ENCODE measurements around the gene GIT2.
"Not testable (repeated sequence)": the region's sequence is repeated elsewhere in the genome, so short reads cannot be mapped to it uniquely, and the experiment has no call there.

GIT2 gene

DNA sequence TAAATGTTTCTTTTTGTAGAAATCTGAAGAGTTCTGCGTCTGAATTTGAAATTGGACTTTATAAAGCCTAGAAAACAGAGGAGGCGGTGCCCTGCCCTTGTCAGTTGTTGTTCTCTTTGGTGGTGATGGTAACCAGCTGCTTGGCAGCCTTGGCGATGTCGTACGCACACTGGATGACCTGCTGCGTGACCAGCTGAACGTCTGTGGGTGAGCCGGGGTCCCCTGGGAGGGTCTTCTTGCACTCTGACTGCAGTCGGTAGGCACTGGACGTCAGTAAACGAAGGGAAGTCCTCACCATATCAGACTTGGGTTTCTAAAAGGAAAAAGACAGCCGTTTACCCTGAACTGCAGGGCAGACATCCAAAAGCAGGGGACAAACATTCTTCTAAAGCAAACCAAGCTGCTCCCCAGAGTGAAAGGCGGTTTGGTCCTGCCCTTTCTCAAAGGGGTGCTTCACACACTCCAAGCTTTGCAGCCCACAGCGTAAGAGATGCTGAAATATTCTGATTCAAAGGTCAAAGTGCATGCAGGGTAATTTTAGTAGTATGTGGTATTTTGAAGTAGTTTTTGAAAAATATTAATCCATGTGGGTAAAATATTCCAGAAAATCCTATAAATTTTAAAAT lies 63.2 kb downstream of the GIT2 start:
- intact Hi-C loops (cut with DNase I; ENCODE audit: low total_unique reads) = no loop called here
- H3K9me3 ChIP-seq = no peaks in the 10 kb centered on the region
- no peak for DNase-seq
- no peak overlapping the region for H3K27ac ChIP-seq
- TF ChIP-seq, protein P1, sequence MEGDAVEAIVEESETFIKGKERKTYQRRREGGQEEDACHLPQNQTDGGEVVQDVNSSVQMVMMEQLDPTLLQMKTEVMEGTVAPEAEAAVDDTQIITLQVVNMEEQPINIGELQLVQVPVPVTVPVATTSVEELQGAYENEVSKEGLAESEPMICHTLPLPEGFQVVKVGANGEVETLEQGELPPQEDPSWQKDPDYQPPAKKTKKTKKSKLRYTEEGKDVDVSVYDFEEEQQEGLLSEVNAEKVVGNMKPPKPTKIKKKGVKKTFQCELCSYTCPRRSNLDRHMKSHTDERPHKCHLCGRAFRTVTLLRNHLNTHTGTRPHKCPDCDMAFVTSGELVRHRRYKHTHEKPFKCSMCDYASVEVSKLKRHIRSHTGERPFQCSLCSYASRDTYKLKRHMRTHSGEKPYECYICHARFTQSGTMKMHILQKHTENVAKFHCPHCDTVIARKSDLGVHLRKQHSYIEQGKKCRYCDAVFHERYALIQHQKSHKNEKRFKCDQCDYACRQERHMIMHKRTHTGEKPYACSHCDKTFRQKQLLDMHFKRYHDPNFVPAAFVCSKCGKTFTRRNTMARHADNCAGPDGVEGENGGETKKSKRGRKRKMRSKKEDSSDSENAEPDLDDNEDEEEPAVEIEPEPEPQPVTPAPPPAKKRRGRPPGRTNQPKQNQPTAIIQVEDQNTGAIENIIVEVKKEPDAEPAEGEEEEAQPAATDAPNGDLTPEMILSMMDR (IDR thresholded peaks at IDR 0.05) = no peak
- no peaks in the 10 kb centered on the region for H3K27me3 ChIP-seq
- H3K36me3 ChIP-seq = peaks cover 69 to 98% (median 72%) of the 10 kb centered on the region in 3 donors
- H3K4me1 ChIP-seq = no peaks in the 10 kb centered on the region
- no peak overlapping the region for H3K4me3 ChIP-seq

DNA sequence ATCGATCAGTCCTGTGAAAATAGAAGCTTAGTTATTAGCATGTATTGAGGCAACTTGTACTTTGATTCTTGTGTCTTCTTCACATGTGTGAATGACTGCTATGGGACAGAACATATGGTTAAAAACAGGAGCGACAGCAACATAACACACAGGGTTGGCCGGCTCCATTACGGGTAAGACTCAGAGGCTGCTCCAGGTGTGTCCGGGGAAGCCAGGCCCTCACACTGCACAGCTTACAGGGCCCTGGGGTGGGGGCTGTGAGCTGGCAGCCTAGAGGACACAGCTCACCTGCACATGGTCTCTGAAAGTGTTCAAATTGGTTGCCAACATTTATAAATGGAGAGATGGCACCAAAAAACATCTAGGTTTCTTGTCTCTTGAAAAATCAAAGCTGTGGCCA lies 65.0 kb downstream of the GIT2 start:
- DNase-seq = peak in 1 of 2 donors; percentile 50
- Histone ChIP-seq H3K27me3 (no peaks in the 10 kb centered on the region), H3K9me3 (no peaks in the 10 kb centered on the region), H3K4me3 (no peak overlapping the region), H3K27ac (no peak overlapping the region), H3K36me3 (peaks cover 53 to 94% (median 63%) of the 10 kb centered on the region in 3 donors), H3K4me1 (no peaks in the 10 kb centered on the region)
- TF ChIP-seq, protein P1 (IDR thresholded peaks at IDR 0.05) = no peak
- intact Hi-C loops (cut with DNase I; ENCODE audit: low total_unique reads) = no loop called here

DNA sequence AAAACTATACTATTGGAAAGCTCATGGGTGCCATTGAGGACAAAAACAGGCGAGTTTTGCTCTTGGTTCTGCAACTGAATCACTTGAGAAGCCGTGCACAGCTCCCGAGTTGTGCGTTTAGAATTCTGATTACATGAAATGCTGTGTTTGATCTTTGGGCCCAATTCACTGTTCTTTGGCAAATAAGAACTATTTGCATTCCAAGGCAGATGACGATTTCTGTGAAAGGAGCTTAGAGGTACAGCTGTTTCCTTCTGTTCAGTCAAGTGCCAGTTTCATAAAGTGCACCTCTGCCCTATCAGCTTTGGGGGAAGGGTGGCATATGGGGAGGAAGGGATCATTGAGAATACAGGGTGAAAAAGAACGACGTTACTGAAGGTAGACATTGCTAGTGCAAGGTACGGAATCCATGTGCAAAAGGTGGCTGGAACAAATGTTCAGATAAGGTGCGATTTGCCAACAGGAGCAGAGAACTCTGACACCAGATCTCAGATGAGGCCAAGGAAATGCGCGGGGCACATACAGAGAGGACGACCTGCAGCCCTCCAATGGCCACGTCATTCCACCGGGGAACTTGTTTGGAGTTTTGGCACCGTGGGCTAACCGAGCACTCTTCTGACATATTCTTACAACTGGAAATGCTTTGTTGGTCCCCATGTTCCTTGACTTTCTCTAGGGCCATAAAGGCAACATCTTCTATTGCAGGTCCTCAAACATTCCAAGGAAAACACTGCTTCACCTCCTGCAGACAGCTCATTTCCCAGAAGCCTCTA lies 66.0 kb downstream of the GIT2 start:
- no peak for DNase-seq
- H3K4me1 ChIP-seq = no peaks in the 10 kb centered on the region
- intact Hi-C loops (cut with DNase I; ENCODE audit: low total_unique reads) = no loop called here
- H3K4me3 ChIP-seq = no peak overlapping the region
- no peaks in the 10 kb centered on the region for H3K9me3 ChIP-seq
- no peaks in the 10 kb centered on the region for H3K27me3 ChIP-seq
- peaks cover 47 to 95% (median 55%) of the 10 kb centered on the region in 3 donors for H3K36me3 ChIP-seq
- TF ChIP-seq, protein P1 (IDR thresholded peaks at IDR 0.05) = no peak
- no peak overlapping the region for H3K27ac ChIP-seq

DNA sequence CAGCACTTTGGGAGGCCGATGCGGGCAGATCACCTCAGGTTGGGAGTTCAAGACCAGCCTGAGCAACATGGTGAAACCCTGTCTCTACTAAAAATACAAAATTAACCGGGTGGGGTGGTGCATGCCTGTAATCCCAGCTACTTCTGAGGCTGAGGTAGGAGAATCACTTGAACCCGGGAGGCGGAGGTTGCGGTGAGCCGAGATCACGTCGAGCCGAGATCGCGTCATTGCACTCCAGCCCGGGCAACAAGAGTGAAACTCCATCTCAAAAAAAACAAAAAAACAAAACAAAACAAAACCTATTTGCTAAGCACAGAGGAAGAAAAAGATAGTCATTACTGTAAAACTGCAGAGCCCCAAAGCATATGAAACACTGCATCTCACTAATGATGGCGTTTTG lies 66.8 kb downstream of the GIT2 start:
- H3K27me3 ChIP-seq; H3K27ac ChIP-seq; intact Hi-C loops (cut with DNase I; ENCODE audit: low total_unique reads); H3K9me3 ChIP-seq; H3K4me1 ChIP-seq; H3K4me3 ChIP-seq: not testable (repeated sequence)
- peaks cover 38 to 88% (median 46%) of the 10 kb centered on the region in 3 donors for H3K36me3 ChIP-seq
- peak in 1 of 2 donors; percentile 37 for DNase-seq

DNA sequence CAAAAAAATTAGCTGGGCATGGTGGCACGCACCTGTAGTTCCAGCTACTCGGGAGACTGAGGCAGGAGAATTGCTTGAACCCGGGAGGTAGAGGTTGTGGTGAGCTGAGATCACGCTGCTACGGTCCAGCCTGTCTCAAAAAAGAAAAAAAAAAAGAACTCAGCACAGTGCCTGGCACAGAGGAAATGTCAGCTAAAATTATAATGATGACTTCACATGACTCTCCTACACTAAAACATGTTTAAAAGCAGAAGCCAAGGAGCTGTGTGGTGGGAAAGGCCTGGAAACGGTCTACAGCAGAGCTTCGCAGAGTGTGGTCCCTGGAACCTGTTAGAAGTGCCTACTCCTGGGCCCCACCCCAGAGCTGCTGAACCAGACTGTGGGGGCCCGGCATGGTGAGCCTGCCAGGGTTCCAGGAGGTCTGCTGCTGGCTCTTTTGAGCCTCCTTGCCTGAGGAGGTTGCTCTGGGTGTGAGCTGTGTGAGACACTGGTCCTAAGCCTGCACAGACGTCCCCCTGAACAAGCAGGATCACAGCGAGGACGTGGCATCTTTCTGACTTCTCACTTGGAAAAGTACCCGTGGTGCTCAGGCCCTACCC lies 68.0 kb downstream of the GIT2 start:
- Histone ChIP-seq H3K4me1 (no peaks in the 10 kb centered on the region), H3K9me3 (no peaks in the 10 kb centered on the region), H3K27me3 (no peaks in the 10 kb centered on the region), H3K27ac (no peak overlapping the region), H3K36me3 (peaks cover 31 to 83% (median 35%) of the 10 kb centered on the region in 3 donors), H3K4me3 (no peak overlapping the region)
- DNase-seq = peak in 1 of 2 donors; percentile 47
- TF ChIP-seq, protein P1 (IDR thresholded peaks at IDR 0.05) = no peak
- intact Hi-C loops (cut with DNase I; ENCODE audit: low total_unique reads) = no loop called here

DNA sequence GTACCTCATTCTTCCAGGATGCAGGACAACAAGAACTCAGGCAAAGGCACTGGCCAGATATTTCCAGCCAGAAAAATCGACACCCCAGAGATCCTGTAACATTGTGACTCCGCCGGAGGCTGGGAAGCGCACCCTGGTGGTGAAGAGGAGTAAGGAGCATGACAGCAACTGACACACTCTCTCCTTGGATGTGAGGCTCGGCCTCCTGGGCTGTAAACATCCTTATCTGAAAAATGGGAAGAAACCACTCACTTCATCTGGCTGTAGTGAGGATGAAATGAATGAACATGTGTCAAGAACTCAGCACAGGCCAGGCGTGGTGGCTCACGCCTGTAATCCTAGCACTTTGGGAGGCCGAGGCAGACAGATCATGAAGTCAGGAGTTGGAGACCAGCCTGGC lies 68.5 kb downstream of the GIT2 start:
- intact Hi-C loops (cut with DNase I; ENCODE audit: low total_unique reads) = no loop called here
- Histone ChIP-seq H3K4me1 (no peaks in the 10 kb centered on the region), H3K27ac (no peak overlapping the region), H3K36me3 (peaks cover 25 to 82% (median 29%) of the 10 kb centered on the region in 3 donors), H3K27me3 (no peaks in the 10 kb centered on the region), H3K4me3 (no peak overlapping the region), H3K9me3 (no peaks in the 10 kb centered on the region)
- TF ChIP-seq, protein P1 (IDR thresholded peaks at IDR 0.05) = peak; percentile 18 to 37
- no peak for DNase-seq
